GM19035 (cell line): ENCODE results near the gene POLR3B.
"Not testable (repeated sequence)": the region's sequence is repeated elsewhere in the genome, so short reads cannot be mapped to it uniquely, and the experiment has no call there.

Experiments used
- ATAC-seq: cut with Tn5 transposase; IDR thresholded peaks from one replicate; pipeline ENCODE4 v1.9.1; 2021; ENCODE audit not compliant: unreplicated experiment

Gene POLR3B

GRCh38 chr12:106342397-106343213, 14.9 kb upstream of the POLR3B start:
- no peak for ATAC-seq

DNA sequence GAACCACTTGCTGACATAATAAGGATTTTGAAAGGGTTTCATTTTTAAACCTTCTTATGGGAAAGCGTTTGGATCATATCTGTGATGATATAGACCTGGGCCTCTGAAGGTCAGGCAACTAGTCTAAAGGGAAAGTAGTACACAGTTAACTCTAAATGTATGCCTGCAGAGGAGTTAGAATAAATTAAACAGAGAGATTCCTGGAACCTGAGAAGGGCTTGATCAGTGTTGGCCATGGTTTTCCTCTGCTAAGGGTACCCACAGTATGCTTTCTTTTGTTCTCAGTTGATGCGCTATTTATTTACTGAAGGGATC, 14.4 kb upstream of the POLR3B start:
- no peak for ATAC-seq

GRCh38 chr12:106344131-106344530, 13.4 kb upstream of the POLR3B start:
- ATAC-seq, result no peak

- ATAC-seq, result no peak
Observed at GRCh38 chr12:106345746-106346145, 11.8 kb upstream of the POLR3B start.

GRCh38 chr12:106348411-106348810, 9.1 kb upstream of the POLR3B start:
- ATAC-seq, result no peak

DNA sequence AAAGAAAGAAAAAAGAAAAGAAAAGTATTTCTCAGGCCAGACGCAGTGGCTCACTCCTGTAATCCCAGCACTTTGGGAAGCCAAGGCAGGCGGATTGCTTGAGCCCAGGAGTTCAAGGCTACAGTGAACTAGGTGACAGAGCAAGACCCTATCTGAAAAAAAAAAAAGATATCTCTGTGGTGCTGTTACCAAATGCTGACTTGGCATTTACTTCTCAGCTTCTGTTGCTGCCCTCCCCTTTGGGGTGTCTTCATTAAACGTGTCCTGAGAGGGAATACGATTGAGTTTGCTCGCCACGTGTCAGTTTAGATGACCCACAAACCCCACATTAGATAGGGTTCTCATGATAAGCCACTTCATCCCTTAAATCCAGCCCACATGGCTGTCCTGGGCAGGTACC, 4.4 kb upstream of the POLR3B start:
- ATAC-seq, result no peak

- peak; percentile 15 for ATAC-seq
Observed at GRCh38 chr12:106358396-106359241, 1.1 kb downstream of the POLR3B start.

DNA sequence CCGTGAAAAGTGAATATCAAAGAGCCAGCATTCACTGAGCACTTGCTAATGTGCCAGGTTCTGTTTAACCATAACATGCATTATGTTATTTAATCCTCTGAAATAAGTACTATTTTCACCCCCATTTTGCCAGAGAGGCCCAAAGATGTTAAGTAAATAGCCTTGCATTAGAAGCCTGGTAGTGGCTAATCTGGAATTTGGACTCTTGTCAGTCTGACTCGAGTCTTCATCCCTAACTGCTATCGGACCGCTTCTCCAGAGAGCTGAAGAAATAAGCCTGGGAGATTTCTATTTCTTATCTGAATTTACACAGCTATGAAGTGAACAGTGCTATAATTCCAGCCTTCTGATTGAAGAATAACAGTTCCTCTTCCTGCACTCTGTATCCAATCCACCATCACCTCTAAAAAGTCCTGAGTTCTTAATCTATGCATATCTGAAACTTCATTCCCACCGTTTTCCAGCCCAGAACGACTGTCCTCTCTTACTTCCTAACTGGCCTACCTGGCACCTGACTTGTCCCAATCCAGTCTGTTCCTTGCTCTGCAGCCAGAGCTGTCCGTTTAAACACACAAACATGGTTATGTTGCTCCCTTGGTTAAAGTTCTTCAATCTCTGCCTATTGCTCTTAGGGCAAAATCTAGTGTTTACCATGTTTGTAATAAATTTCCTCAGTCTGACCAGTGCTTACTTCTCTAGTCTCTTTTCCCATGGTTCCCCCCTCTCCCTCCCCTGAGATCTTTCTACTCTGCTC, 2.3 kb downstream of the POLR3B start:
- ATAC-seq, result no peak

DNA sequence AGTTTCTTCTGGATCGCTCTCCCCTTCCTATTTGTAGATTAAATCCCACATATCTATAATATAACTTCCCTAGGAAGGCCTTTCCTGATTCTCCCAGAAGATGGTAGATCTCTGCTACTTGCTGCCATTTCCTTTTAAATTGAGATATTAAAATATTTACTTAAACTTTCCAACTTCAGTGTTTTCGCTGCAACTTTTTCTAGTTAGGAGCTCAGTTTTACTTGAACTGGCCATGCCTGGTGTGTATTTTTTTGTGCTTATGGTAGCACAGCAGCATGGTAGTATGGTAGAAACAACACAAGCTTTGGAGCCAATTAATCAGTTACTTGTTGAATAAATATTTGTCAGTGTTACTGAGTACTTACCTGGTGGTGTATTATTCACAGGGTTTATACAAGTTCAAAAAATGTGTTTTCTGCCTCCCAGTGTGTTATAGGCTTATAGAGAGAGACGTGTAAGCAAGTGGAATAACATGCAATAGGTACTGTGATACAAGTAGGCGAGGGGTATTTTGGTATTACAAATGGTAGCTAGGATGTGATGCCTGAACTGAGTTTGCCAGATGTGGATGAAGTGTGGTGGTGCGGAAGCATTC, 2.9 kb downstream of the POLR3B start:
- no peak for ATAC-seq

DNA sequence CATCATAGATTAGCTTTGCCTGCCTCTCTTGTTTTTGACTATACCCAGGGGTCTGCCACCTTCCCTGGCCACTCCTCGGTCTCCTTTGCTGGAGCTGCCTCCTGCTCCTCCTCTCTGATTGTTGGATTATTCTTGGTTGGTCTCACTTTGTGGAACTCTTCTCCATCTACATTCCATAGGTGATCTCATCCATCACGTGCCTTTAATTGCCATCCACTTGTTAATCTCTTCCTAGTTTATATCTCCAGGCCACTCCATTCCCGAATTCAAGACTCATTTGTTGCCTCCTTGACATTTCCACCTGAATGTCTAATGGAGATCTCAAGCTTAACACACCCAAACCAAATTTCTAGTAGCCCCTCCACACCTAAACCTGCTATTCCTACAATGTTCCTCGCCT, 5.4 kb downstream of the POLR3B start:
- ATAC-seq, result no peak

- ATAC-seq, result no peak
Observed at GRCh38 chr12:106364261-106364660, 6.7 kb downstream of the POLR3B start.

- ATAC-seq, result no peak
Observed at GRCh38 chr12:106369624-106370346, 12.2 kb downstream of the POLR3B start.

DNA sequence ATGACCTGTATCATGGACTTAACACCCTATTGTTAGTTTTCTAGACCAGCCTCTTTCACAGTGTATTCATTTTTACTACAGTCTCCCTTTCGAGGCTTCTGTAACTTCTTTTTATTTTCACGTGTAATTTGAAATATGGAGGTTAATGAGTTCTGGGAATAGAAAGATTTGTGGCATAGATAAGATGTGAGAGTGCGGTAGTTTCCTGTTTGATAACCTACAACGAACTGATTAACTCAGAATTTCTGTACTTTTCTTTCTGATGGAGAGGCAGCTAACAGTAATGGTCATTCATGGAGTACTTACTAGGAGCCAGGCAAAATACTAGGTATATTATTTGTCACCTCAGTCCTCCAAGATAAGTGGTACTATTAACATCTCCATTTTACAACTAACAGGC, 21.2 kb downstream of the POLR3B start:
- no peak for ATAC-seq

GRCh38 chr12:106380954-106381353, 23.4 kb downstream of the POLR3B start:
- ATAC-seq, result no peak

GRCh38 chr12:106381866-106382265, 24.3 kb downstream of the POLR3B start:
- not testable (repeated sequence) for ATAC-seq

DNA sequence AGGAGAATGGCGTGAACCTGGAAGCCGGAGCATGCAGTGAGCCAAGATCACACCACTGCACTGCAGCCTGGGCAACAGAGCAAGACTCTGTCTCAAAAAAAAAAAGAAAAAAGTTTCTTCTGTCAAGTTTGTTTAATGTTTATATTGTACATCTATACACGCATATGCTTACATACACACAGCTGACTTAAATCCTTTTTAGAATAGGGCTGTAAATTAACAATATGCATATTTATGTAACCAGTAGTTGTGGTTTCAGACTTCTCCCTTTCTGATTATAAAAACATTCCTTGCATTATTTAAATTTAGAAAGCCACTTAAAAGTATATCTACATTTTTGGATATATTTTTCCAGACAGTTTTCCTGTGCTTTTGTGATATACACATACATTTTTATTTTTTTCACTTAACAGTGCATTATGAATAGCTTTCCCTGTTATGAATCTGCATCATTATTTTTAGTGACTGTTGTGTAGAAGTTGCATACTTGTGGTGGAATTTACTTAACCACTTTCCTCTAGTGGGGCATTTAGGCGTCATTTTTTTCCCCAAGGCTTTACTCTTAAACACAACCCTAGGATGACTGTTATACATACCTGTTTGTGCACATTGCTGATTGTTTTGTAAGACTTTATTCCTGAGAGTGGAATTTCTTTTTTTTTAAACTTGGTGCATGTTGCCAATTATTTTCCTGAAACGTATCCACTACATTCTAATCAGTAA, 29.4 kb downstream of the POLR3B start:
- ATAC-seq, result no peak

GRCh38 chr12:106387848-106388377, 30.4 kb downstream of the POLR3B start:
- no peak for ATAC-seq

- no peak for ATAC-seq
Observed at GRCh38 chr12:106389151-106389550, 31.6 kb downstream of the POLR3B start.

GRCh38 chr12:106392759-106393158, 35.2 kb downstream of the POLR3B start:
- ATAC-seq, result no peak

- no peak for ATAC-seq
Observed at GRCh38 chr12:106409878-106410277, 52.3 kb downstream of the POLR3B start.
